GM19099 (cell line): Measurements from ENCODE around the gene IFNG.

Experiments used
- POLR2A ChIP-seq: IDR thresholded peaks from 3 replicates; pipeline ENCODE4 v1.6.1; 2011; ENCODE audit warnings: low read depth; ENCODE audit not compliant: insufficient read length; ENCODE audit errors: extremely low read depth

Gene IFNG

GRCh38 chr12:68109001-68109400 lies 50.5 kb downstream of the IFNG start:
- TF ChIP-seq POLR2A: no peak

GRCh38 chr12:68106660-68107059 lies 52.9 kb downstream of the IFNG start:
- TF ChIP-seq POLR2A: no peak

- TF ChIP-seq POLR2A: no peak
Measured at GRCh38 chr12:68106160-68106559, 53.4 kb downstream of the IFNG start.
